ENCODE results near the gene PRKG1. TPM values are rescaled to one million over a fixed set of nuclear protein-coding genes. Genes with fewer than 3 reads are reported as not detected.

Gene PRKG1
- total and polyA plus RNA-seq, 2 of the 8 experiments (the other 6 are each of a cell fraction or from before 2014, with no cell fraction given): 4.2 to 15.2 TPM

DNA sequence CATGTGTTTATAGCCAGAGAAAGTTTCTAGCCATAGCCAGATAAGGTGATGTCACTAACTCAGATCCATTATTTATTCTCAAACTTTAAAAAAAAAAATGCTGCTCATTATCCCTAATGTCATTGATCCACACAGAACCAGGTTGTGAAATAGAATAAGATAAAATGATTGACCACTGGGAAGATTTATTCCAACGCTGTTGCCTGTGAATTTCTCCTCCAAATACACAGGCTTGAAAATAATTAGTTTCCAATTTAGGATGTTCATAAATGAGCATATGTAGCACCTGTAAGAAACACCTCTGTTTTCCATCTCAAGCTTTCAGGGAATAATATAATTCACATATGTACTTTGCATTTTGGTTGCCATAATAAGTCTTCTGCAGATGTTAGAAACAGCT, 956.7 kb downstream of the PRKG1 start:
- Histone ChIP-seq H4K5ac (ENCODE audit: insufficient read length, low read depth, low read length) (no peak overlapping the region), H2BK120ac (replicated peaks; ENCODE audit: low read depth, low read length) (no peak overlapping the region), H3K14ac (ENCODE audit: insufficient read length) (no peak overlapping the region), H3K4me2 (ENCODE audit: insufficient read depth in 1 of 2, low read depth in 2 of 2, low read length in 2 of 2) (no peak overlapping the region), H2AFZ (ENCODE audit: low read length) (no peak overlapping the region), H3K27ac (ENCODE audit: low read depth, low read length) (no peak overlapping the region), H3K79me2 (ENCODE audit: control insufficient read depth in 1 of 2, insufficient read depth in 2 of 2, low read length in 2 of 2) (peaks cover 0 to 13% of the 10 kb centered on the region in 2 experiments; a peak in 2 of 4 replicates), H3K23me2 (ENCODE audit: low read depth, low read length) (no peaks in the 10 kb centered on the region; the same call in 1 of the 2 replicates), H2BK20ac (ENCODE audit: low read length) (no peak overlapping the region), H3K23ac (ENCODE audit: insufficient read length) (no peak overlapping the region), H4K91ac (replicated peaks; ENCODE audit: insufficient read length, low read length) (no peak overlapping the region), H3K36me3 (ENCODE audit: control insufficient read depth in 2 of 4, insufficient read depth in 4 of 4, low read length in 3 of 4) (peaks cover 0 to 46% (median 19%) of the 10 kb centered on the region in 4 experiments; a peak in 5 of 8 replicates), H3K9ac (replicated peaks in 1 of 4; ENCODE audit: extremely low read depth in 1 of 4, low read depth in 3 of 4, low read length in 3 of 4) (no peak overlapping the region), H3K56ac (replicated peaks; ENCODE audit: insufficient read length, low read depth, low read length) (no peak overlapping the region), H3K18ac (ENCODE audit: extremely low read depth, low read length) (no peak overlapping the region), H3K4me3 (ENCODE audit: extremely low read depth in 1 of 4, insufficient read depth in 2 of 4, low read depth in 3 of 4, low read length in 4 of 4) (no peak overlapping the region), H3K4ac (replicated peaks; ENCODE audit: insufficient read length, low read depth, low read length) (no peak overlapping the region), H2AK5ac (ENCODE audit: low read depth, low read length) (no peak overlapping the region), H4K8ac (ENCODE audit: extremely low read depth, insufficient read depth, low read length) (no peak overlapping the region), H2BK5ac (ENCODE audit: low read depth, low read length) (no peak overlapping the region), H2BK15ac (ENCODE audit: low read length) (no peak overlapping the region), H2BK12ac (ENCODE audit: low read depth, low read length) (no peak overlapping the region), H3K4me1 (replicated peaks in 1 of 4; ENCODE audit: control insufficient read depth in 3 of 4, insufficient read depth in 4 of 4, low read length in 3 of 4) (peaks cover 0 to 21% (median 5%) of the 10 kb centered on the region in 4 experiments; a peak in 5 of 7 replicates), H4K20me1 (replicated peaks in 1 of 2; ENCODE audit: control insufficient read depth in 1 of 2, insufficient read depth in 2 of 2, low read length in 2 of 2) (peaks cover 0 to 2% of the 10 kb centered on the region in 2 experiments), H3K9me3 (ENCODE audit: insufficient read depth in 2 of 2, low read depth in 1 of 2, low read length in 1 of 2) (no peaks in the 10 kb centered on the region), H3K27me3 (replicated peaks in 1 of 4; ENCODE audit: control insufficient read depth in 3 of 4, extremely low read depth in 1 of 4, insufficient read depth in 3 of 4, low read length in 3 of 4) (no peaks in the 10 kb centered on the region), H3K79me1 (ENCODE audit: low read depth, low read length) (no peaks in the 10 kb centered on the region)
- POLR2A ChIA-PET (ENCODE audit: partially characterized antibody): interaction anchor here (0.7 to 3.7 kb wide), 14 partner anchors 9 to 188 kb away, joined by 3 to 28 read pairs (median 6); no protein-coding TSS in a partner anchor
- CTCF ChIA-PET (ENCODE audit: partially characterized antibody): interaction anchor here (1.7 kb wide), 1 partner anchor 185 kb away, joined by 4 read pairs; no protein-coding TSS in a partner anchor
- TF ChIP-seq SP1 (IDR thresholded peaks at IDR 0.05; ENCODE audit: low read depth, low read length) (no peak), MAFK (IDR thresholded peaks at IDR 0.05; ENCODE audit: low read depth, low read length) (no peak), E2F6 (IDR thresholded peaks at IDR 0.05) (no peak), RBBP5 (IDR thresholded peaks at IDR 0.05; ENCODE audit: borderline replicate concordance, low read depth, low read length) (no peak), BCL11A (IDR thresholded peaks at IDR 0.05; ENCODE audit: low read depth in 2 of 2, low read length in 2 of 2) (no peak)
- DNase-seq (ENCODE audit: low read depth in 1 of 2, low spot score in 2 of 2) (no peak), FAIRE-seq (no peak)
- WGBS, 2 experiments (ENCODE audit: extremely low coverage in 1 of 2, insufficient coverage in 1 of 2, insufficient read length in 1 of 2, insufficient replicate concordance in 2 of 2, low coverage in 1 of 2, low lambda C conversion rate in 2 of 2, missing lambda C conversion rate in 1 of 2): 72% methylated on average over 1 of the region's 1 CpG; no CpG with 5 or more reads in 1 of the 2 experiments

Measured in H1 (cell line).